GM19452 (cell line): ENCODE results near the gene RXFP1.

Experiments
- ATAC-seq: cut with Tn5 transposase; IDR thresholded peaks from one replicate; pipeline ENCODE4 v1.9.1; 2021; ENCODE audit not compliant: unreplicated experiment

RXFP1 gene

GRCh38 chr4:158521484-158522088, at the start of gene RXFP1:
RXFP1 (plus strand) TSS chr4:158521882; CDS start chr4:158521977, 95 bp downstream.
- no peak for ATAC-seq

GRCh38 chr4:158481811-158482210, 39.9 kb upstream of the RXFP1 start:
- ATAC-seq: no peak

- no peak for ATAC-seq
Measured at GRCh38 chr4:158484173-158484885, 37.4 kb upstream of the RXFP1 start.

GRCh38 chr4:158490629-158491028, 31.1 kb upstream of the RXFP1 start:
- no peak for ATAC-seq

GRCh38 chr4:158492391-158492790, 29.3 kb upstream of the RXFP1 start:
- no peak for ATAC-seq

- ATAC-seq: no peak
Measured at GRCh38 chr4:158496030-158496741, 25.5 kb upstream of the RXFP1 start.

- ATAC-seq: no peak
Measured at GRCh38 chr4:158500054-158500453, 21.6 kb upstream of the RXFP1 start.

GRCh38 chr4:158513256-158513655, 8.4 kb upstream of the RXFP1 start:
- ATAC-seq: no peak

GRCh38 chr4:158519226-158519625, 2.5 kb upstream of the RXFP1 start:
- no peak for ATAC-seq

GRCh38 chr4:158523990-158524535, 2.4 kb downstream of the RXFP1 start:
- ATAC-seq: no peak

- no peak for ATAC-seq
Measured at GRCh38 chr4:158527516-158527915, 5.8 kb downstream of the RXFP1 start.

GRCh38 chr4:158529505-158529904, 7.8 kb downstream of the RXFP1 start:
- no peak for ATAC-seq

- no peak for ATAC-seq
Measured at GRCh38 chr4:158530381-158530780, 8.7 kb downstream of the RXFP1 start.

GRCh38 chr4:158530898-158531297, 9.2 kb downstream of the RXFP1 start:
- ATAC-seq: no peak

- no peak for ATAC-seq
Measured at GRCh38 chr4:158532556-158533231, 11.0 kb downstream of the RXFP1 start.

- ATAC-seq: no peak
Measured at GRCh38 chr4:158534727-158535126, 13.0 kb downstream of the RXFP1 start.

GRCh38 chr4:158535130-158535614, 13.5 kb downstream of the RXFP1 start:
- ATAC-seq: peak; percentile 78

GRCh38 chr4:158536833-158537232, 15.2 kb downstream of the RXFP1 start:
- no peak for ATAC-seq

GRCh38 chr4:158538176-158538575, 16.5 kb downstream of the RXFP1 start:
- no peak for ATAC-seq

GRCh38 chr4:158538911-158539310, 17.2 kb downstream of the RXFP1 start:
- ATAC-seq: no peak
